BE2C (cell line): Measurements from ENCODE around the gene TYW1B.
"Not testable (repeated sequence)": the region's sequence is repeated elsewhere in the genome, so short reads cannot be mapped to it uniquely, and the experiment has no call there.

Source experiments
- DNase-seq: peaks from one replicate; pipeline ENCODE4 v3.0.0-alpha.2; 2020
- H3K27me3 ChIP-seq: fragments of 250-450 bp; sonication (Bioruptor Pico); 2 replicates; pipeline ENCODE4 v1.5.1; 2020; ENCODE audit warnings: mild to moderate bottlenecking
- H3K36me3 ChIP-seq: fragments of 250-450 bp; sonication (Bioruptor Pico); 2 replicates; pipeline ENCODE4 v1.5.1; 2020; ENCODE audit warnings: mild to moderate bottlenecking
- H3K4me1 ChIP-seq: fragments of 250-450 bp; sonication (Bioruptor Pico); 2 replicates; pipeline ENCODE4 v1.5.1; 2020
- H3K4me3 ChIP-seq: 2 replicates; pipeline ENCODE4 v1.5.1; 2011; ENCODE audit warnings: low read depth, low read length
- H3K9me3 ChIP-seq: fragments of 250-450 bp; sonication (Bioruptor Pico); 2 replicates; pipeline ENCODE4 v1.5.1; 2020
- CTCF ChIP-seq: IDR thresholded peaks from 2 replicates; pipeline ENCODE4 v1.5.1; 2012; ENCODE audit warnings: mild to moderate bottlenecking, low read depth, low read length

Gene TYW1B

GRCh38 chr7:72829687-72830354 is 1.8 kb upstream of the TYW1B start:
- H3K27me3 ChIP-seq: not testable (repeated sequence)
- peak; percentile 50 for DNase-seq
- TF ChIP-seq CTCF: peak; percentile 55

GRCh38 chr7:72829291-72829686 is 1.3 kb upstream of the TYW1B start:
- not testable (repeated sequence) for H3K27me3 ChIP-seq, H3K9me3 ChIP-seq, H3K4me1 ChIP-seq
- H3K4me3 ChIP-seq: peak overlapping the region; percentile 84
- peaks cover 11% of the 10 kb centered on the region for H3K36me3 ChIP-seq
- DNase-seq: peak; percentile 95

More at GRCh38 chr7:72829687-72830354, 1.8 kb upstream of the TYW1B start:
- peak overlapping the region; percentile 84 for H3K4me3 ChIP-seq
- not testable (repeated sequence) for H3K9me3 ChIP-seq, H3K4me1 ChIP-seq
- peaks cover 16% of the 10 kb centered on the region for H3K36me3 ChIP-seq

- H3K4me3 ChIP-seq, H3K27me3 ChIP-seq, H3K36me3 ChIP-seq, DNase-seq, H3K9me3 ChIP-seq, H3K4me1 ChIP-seq: not testable (repeated sequence)
- TF ChIP-seq CTCF: peak; percentile 28
These were observed 4.0 kb downstream of the TYW1B start for GRCh38 chr7:72823765-72824732.

- not testable (repeated sequence) for H3K9me3 ChIP-seq, H3K27me3 ChIP-seq, DNase-seq, H3K4me3 ChIP-seq, H3K36me3 ChIP-seq, H3K4me1 ChIP-seq
These were observed 5.5 kb downstream of the TYW1B start for GRCh38 chr7:72822497-72822896.

GRCh38 chr7:72818663-72819361 is 9.2 kb downstream of the TYW1B start:
- H3K36me3 ChIP-seq, H3K27me3 ChIP-seq, H3K9me3 ChIP-seq, H3K4me1 ChIP-seq, H3K4me3 ChIP-seq, DNase-seq: not testable (repeated sequence)

- H3K36me3 ChIP-seq, H3K4me1 ChIP-seq, H3K4me3 ChIP-seq, H3K27me3 ChIP-seq, H3K9me3 ChIP-seq: not testable (repeated sequence)
- peak; percentile 18 for DNase-seq
These were observed 10.3 kb downstream of the TYW1B start for GRCh38 chr7:72817661-72818060.

- H3K9me3 ChIP-seq, H3K36me3 ChIP-seq, H3K4me1 ChIP-seq, H3K27me3 ChIP-seq, DNase-seq, H3K4me3 ChIP-seq: not testable (repeated sequence)
These were observed 11.4 kb downstream of the TYW1B start for GRCh38 chr7:72816370-72817157.

GRCh38 chr7:72810437-72810836 is 17.6 kb downstream of the TYW1B start:
- H3K27me3 ChIP-seq, DNase-seq, H3K9me3 ChIP-seq, H3K36me3 ChIP-seq, H3K4me1 ChIP-seq, H3K4me3 ChIP-seq: not testable (repeated sequence)

- H3K27me3 ChIP-seq, H3K9me3 ChIP-seq, DNase-seq, H3K36me3 ChIP-seq, H3K4me1 ChIP-seq, H3K4me3 ChIP-seq: not testable (repeated sequence)
These were observed 19.5 kb downstream of the TYW1B start for GRCh38 chr7:72808511-72808910.

- H3K27me3 ChIP-seq, H3K4me3 ChIP-seq, H3K36me3 ChIP-seq, DNase-seq, H3K4me1 ChIP-seq, H3K9me3 ChIP-seq: not testable (repeated sequence)
These were observed 21.1 kb downstream of the TYW1B start for GRCh38 chr7:72806851-72807250.
